Immature natural killer cell (primary cell): Measurements from ENCODE around the gene CELF2. TPM values are rescaled to one million over a fixed set of nuclear protein-coding genes. Genes with fewer than 3 reads are reported as not detected.
"Not testable (repeated sequence)": the region's sequence is repeated elsewhere in the genome, so short reads cannot be mapped to it uniquely, and the experiment has no call there.

Source experiments
- DNase-seq, 3 donors: peaks; one replicate each; pipeline ENCODE4 v3.0.0; 2022; ENCODE audit warnings: mixed read lengths in 1 of 3
- H3K27ac Mint-ChIP-seq, 6 donors: one replicate each; pipeline ENCODE4 v1.8.0; 2020; ENCODE audit warnings: mixed read lengths in 6 of 6, mild to moderate bottlenecking in 5 of 6, inconsistent platforms in 4 of 6, moderate library complexity in 3 of 6
- H3K27me3 Mint-ChIP-seq, 3 donors: one replicate each; pipeline ENCODE4 v1.8.0; 2020 to 2021; ENCODE audit warnings: low read depth in 3 of 3, mild to moderate bottlenecking in 3 of 3, mixed read lengths in 3 of 3, moderate library complexity in 3 of 3, inconsistent platforms in 1 of 3
- H3K36me3 Mint-ChIP-seq, 3 donors: one replicate each; pipeline ENCODE4 v1.8.0; 2020; ENCODE audit warnings: mixed read lengths in 3 of 3, inconsistent platforms in 2 of 3, mild to moderate bottlenecking in 2 of 3
- H3K4me1 Mint-ChIP-seq, 2 donors: one replicate each; pipeline ENCODE4 v1.8.0; 2020; ENCODE audit warnings: inconsistent platforms in 2 of 2, mild to moderate bottlenecking in 2 of 2, mixed read lengths in 2 of 2, moderate library complexity in 1 of 2
- H3K4me3 Mint-ChIP-seq, 5 donors: one replicate each; pipeline ENCODE4 v1.8.0; 2020; ENCODE audit warnings: mild to moderate bottlenecking in 5 of 5, mixed read lengths in 5 of 5, inconsistent platforms in 3 of 5, moderate library complexity in 3 of 5
- H3K9me3 Mint-ChIP-seq, 6 donors: one replicate each; pipeline ENCODE4 v1.8.0; 2020; ENCODE audit warnings: mild to moderate bottlenecking in 6 of 6, mixed read lengths in 6 of 6, inconsistent platforms in 4 of 6, moderate library complexity in 3 of 6
- polyA plus RNA-seq, 3 donors: library from polyadenylated mRNA; unstranded; fragments of 300-500 nt; fragmentation: Illumina TruSeq; gene quantifications; one replicate each; pipeline ENCODE4 v1.2.3, GENCODE V29; 2021

The CELF2 gene
- polyA plus RNA-seq, 3 donors from 2014 or later = 64.2 to 174 (median 95.4) TPM

GRCh38 chr10:10992961-10993714 is 24.5 kb upstream of the CELF2 start:
- no peak for DNase-seq
- no peaks in the 10 kb centered on the region for H3K36me3 Mint-ChIP-seq
- H3K27ac Mint-ChIP-seq = no peak overlapping the region
- H3K27me3 Mint-ChIP-seq = peaks cover 5% of the 10 kb centered on the region in 3 donors
- H3K4me3 Mint-ChIP-seq = no peak overlapping the region
- H3K9me3 Mint-ChIP-seq = peaks cover 0 to 5% (median 0%) of the 10 kb centered on the region in 6 donors
- no peaks in the 10 kb centered on the region for H3K4me1 Mint-ChIP-seq

GRCh38 chr10:10993785-10994184 is 23.9 kb upstream of the CELF2 start:
- no peak for DNase-seq
- Mint-ChIP-seq H3K27me3 (peaks cover 3 to 5% (median 5%) of the 10 kb centered on the region in 3 donors), H3K4me1 (no peaks in the 10 kb centered on the region), H3K36me3 (no peaks in the 10 kb centered on the region), H3K27ac (no peak overlapping the region), H3K4me3 (no peak overlapping the region), H3K9me3 (peaks cover 0 to 5% (median 0%) of the 10 kb centered on the region in 6 donors)

- Mint-ChIP-seq H3K27ac (no peak overlapping the region), H3K36me3 (no peaks in the 10 kb centered on the region), H3K27me3 (peaks cover 5 to 7% (median 7%) of the 10 kb centered on the region in 3 donors), H3K4me1 (no peaks in the 10 kb centered on the region), H3K4me3 (no peak overlapping the region), H3K9me3 (peaks cover 0 to 5% (median 0%) of the 10 kb centered on the region in 6 donors)
- DNase-seq = no peak
Observed at GRCh38 chr10:10994360-10994759, 23.3 kb upstream of the CELF2 start.

GRCh38 chr10:10995120-10995519 is 22.6 kb upstream of the CELF2 start:
- Mint-ChIP-seq H3K27me3 (peaks cover 5 to 7% (median 7%) of the 10 kb centered on the region in 3 donors), H3K9me3 (peaks cover 0 to 5% (median 0%) of the 10 kb centered on the region in 6 donors), H3K4me3 (no peak overlapping the region), H3K36me3 (no peaks in the 10 kb centered on the region), H3K27ac (no peak overlapping the region), H3K4me1 (no peaks in the 10 kb centered on the region)
- no peak for DNase-seq

GRCh38 chr10:10996966-10997620 is 20.6 kb upstream of the CELF2 start:
- H3K4me1 Mint-ChIP-seq = no peaks in the 10 kb centered on the region
- H3K36me3 Mint-ChIP-seq = no peaks in the 10 kb centered on the region
- no peak for DNase-seq
- no peak overlapping the region for H3K4me3 Mint-ChIP-seq
- peaks cover 0 to 4% (median 0%) of the 10 kb centered on the region in 6 donors for H3K9me3 Mint-ChIP-seq
- H3K27me3 Mint-ChIP-seq = peaks cover 5 to 9% (median 7%) of the 10 kb centered on the region in 3 donors
- H3K27ac Mint-ChIP-seq = no peak overlapping the region

GRCh38 chr10:10999501-10999900 is 18.2 kb upstream of the CELF2 start:
- H3K9me3 Mint-ChIP-seq, H3K27ac Mint-ChIP-seq, DNase-seq, H3K36me3 Mint-ChIP-seq, H3K4me1 Mint-ChIP-seq, H3K4me3 Mint-ChIP-seq: not testable (repeated sequence)
- peaks cover 7 to 11% (median 7%) of the 10 kb centered on the region in 3 donors for H3K27me3 Mint-ChIP-seq

- H3K27me3 Mint-ChIP-seq = peaks cover 7 to 11% (median 10%) of the 10 kb centered on the region in 3 donors
- H3K36me3 Mint-ChIP-seq = no peaks in the 10 kb centered on the region
- H3K4me3 Mint-ChIP-seq = no peak overlapping the region
- H3K4me1 Mint-ChIP-seq = no peaks in the 10 kb centered on the region
- DNase-seq = no peak
- H3K9me3 Mint-ChIP-seq = peaks cover 0 to 4% (median 0%) of the 10 kb centered on the region in 6 donors
- no peak overlapping the region for H3K27ac Mint-ChIP-seq
Observed at GRCh38 chr10:11002485-11002884, 15.2 kb upstream of the CELF2 start.

GRCh38 chr10:11002916-11003315 is 14.8 kb upstream of the CELF2 start:
- DNase-seq = no peak
- H3K27ac Mint-ChIP-seq = no peak overlapping the region
- H3K9me3 Mint-ChIP-seq = peaks cover 0 to under 1% (median 0%) of the 10 kb centered on the region in 6 donors
- no peaks in the 10 kb centered on the region for H3K4me1 Mint-ChIP-seq
- no peaks in the 10 kb centered on the region for H3K36me3 Mint-ChIP-seq
- peaks cover 7 to 11% (median 10%) of the 10 kb centered on the region in 3 donors for H3K27me3 Mint-ChIP-seq
- H3K4me3 Mint-ChIP-seq = no peak overlapping the region

GRCh38 chr10:11003679-11004078 is 14.0 kb upstream of the CELF2 start:
- H3K27ac Mint-ChIP-seq = no peak overlapping the region
- no peaks in the 10 kb centered on the region for H3K9me3 Mint-ChIP-seq
- H3K27me3 Mint-ChIP-seq = peaks cover 7 to 11% (median 10%) of the 10 kb centered on the region in 3 donors
- no peaks in the 10 kb centered on the region for H3K36me3 Mint-ChIP-seq
- DNase-seq = no peak
- H3K4me3 Mint-ChIP-seq = no peak overlapping the region
- no peaks in the 10 kb centered on the region for H3K4me1 Mint-ChIP-seq

GRCh38 chr10:11004144-11005077 is 13.3 kb upstream of the CELF2 start:
- no peaks in the 10 kb centered on the region for H3K36me3 Mint-ChIP-seq
- peaks cover 5 to 11% (median 5%) of the 10 kb centered on the region in 3 donors for H3K27me3 Mint-ChIP-seq
- no peaks in the 10 kb centered on the region for H3K9me3 Mint-ChIP-seq
- no peak for DNase-seq
- no peaks in the 10 kb centered on the region for H3K4me1 Mint-ChIP-seq
- no peak overlapping the region for H3K4me3 Mint-ChIP-seq
- no peak overlapping the region for H3K27ac Mint-ChIP-seq

- no peak for DNase-seq
- Mint-ChIP-seq H3K4me3 (no peak overlapping the region), H3K27ac (no peak overlapping the region), H3K4me1 (no peaks in the 10 kb centered on the region), H3K36me3 (no peaks in the 10 kb centered on the region), H3K27me3 (peaks cover 8 to 11% (median 9%) of the 10 kb centered on the region in 3 donors), H3K9me3 (no peaks in the 10 kb centered on the region)
Observed at GRCh38 chr10:11005725-11006427, 11.8 kb upstream of the CELF2 start.

- Mint-ChIP-seq H3K27ac (no peak overlapping the region), H3K9me3 (no peaks in the 10 kb centered on the region), H3K27me3 (peaks cover 8 to 11% (median 9%) of the 10 kb centered on the region in 3 donors), H3K4me1 (no peaks in the 10 kb centered on the region), H3K36me3 (no peaks in the 10 kb centered on the region), H3K4me3 (no peak overlapping the region)
- DNase-seq = no peak
Observed at GRCh38 chr10:11006428-11006825, 11.2 kb upstream of the CELF2 start.

GRCh38 chr10:11007476-11008020 is 10.1 kb upstream of the CELF2 start:
- no peaks in the 10 kb centered on the region for H3K9me3 Mint-ChIP-seq
- peaks cover 10 to 11% (median 10%) of the 10 kb centered on the region in 3 donors for H3K27me3 Mint-ChIP-seq

More at GRCh38 chr10:11007476-11008020, 10.1 kb upstream of the CELF2 start:
- no peak for DNase-seq
- no peaks in the 10 kb centered on the region for H3K4me1 Mint-ChIP-seq
- H3K36me3 Mint-ChIP-seq = no peaks in the 10 kb centered on the region
- H3K27ac Mint-ChIP-seq = no peak overlapping the region
- no peak overlapping the region for H3K4me3 Mint-ChIP-seq
